ENCODE data around the gene MRPL30.

DNA sequence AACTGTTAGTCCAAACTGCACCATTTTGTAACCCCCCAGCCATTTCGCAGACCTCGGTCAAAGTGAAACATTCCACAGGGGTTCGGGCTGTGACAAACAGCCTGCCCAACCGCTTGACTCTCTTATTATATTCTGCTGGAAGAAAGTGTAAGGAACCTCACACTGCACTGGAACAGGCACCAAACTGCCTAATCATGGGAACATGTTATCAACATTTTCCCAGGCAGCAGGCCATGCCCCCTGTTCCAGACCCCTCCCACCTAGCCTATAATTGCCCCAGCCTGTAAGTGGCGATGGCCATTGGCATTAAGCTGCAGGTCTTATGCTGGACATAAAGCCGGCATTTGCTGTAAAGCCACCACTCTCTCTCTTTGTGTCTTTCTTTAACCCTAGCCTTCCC, 57.6 kb downstream of the MRPL30 start:
- TF ChIP-seq ZNF274 (IDR thresholded peaks at IDR 0.05; ENCODE audit: low read depth, low read length) = no peak
- no peak for TF ChIP-seq YY1 (IDR thresholded peaks at IDR 0.05; ENCODE audit: insufficient read depth, insufficient read length)
- no peak for TF ChIP-seq SUZ12 (IDR thresholded peaks at IDR 0.05; ENCODE audit: extremely low read depth, insufficient read depth, insufficient read length)

Data from NT2/D1 (cell line).